DMS114 treated with DMSO at 0.1 percent for 48 hours (cell line): ENCODE data around the gene MYO5B.
"Not testable (repeated sequence)": the region's sequence is repeated elsewhere in the genome, so short reads cannot be mapped to it uniquely, and the experiment has no call there.

Experiments used
- DNase-seq: peaks from one replicate; lab custom pipeline; 2025; ENCODE audit not compliant: unreplicated experiment; lab: John Stamatoyannopoulos, UW

MYO5B gene

GRCh38 chr18:49892148-49892924 is 302.6 kb downstream of the MYO5B start:
- no peak for DNase-seq

- DNase-seq, result no peak
Measured at GRCh38 chr18:49890041-49890440, 304.9 kb downstream of the MYO5B start.

GRCh38 chr18:49889552-49889951 is 305.4 kb downstream of the MYO5B start:
- DNase-seq, result not testable (repeated sequence)

GRCh38 chr18:49886891-49887764 is 307.8 kb downstream of the MYO5B start:
- no peak for DNase-seq

GRCh38 chr18:49884959-49885358 is 310.0 kb downstream of the MYO5B start:
- DNase-seq, result no peak

GRCh38 chr18:49884465-49884864 is 310.5 kb downstream of the MYO5B start:
- no peak for DNase-seq

- DNase-seq, result no peak
Measured at GRCh38 chr18:49880661-49881060, 314.3 kb downstream of the MYO5B start.

- DNase-seq, result no peak
Measured at GRCh38 chr18:49879271-49879580, 315.7 kb downstream of the MYO5B start.

- DNase-seq, result no peak
Measured at GRCh38 chr18:49878567-49879270, 316.2 kb downstream of the MYO5B start.

GRCh38 chr18:49878015-49878414 is 316.9 kb downstream of the MYO5B start:
- no peak for DNase-seq

- no peak for DNase-seq
Measured at GRCh38 chr18:49876536-49876935, 318.4 kb downstream of the MYO5B start.

- no peak for DNase-seq
Measured at GRCh38 chr18:49875783-49876182, 319.2 kb downstream of the MYO5B start.

- DNase-seq, result no peak
Measured at GRCh38 chr18:49875155-49875554, 319.8 kb downstream of the MYO5B start.

- no peak for DNase-seq
Measured at GRCh38 chr18:49874238-49874637, 320.7 kb downstream of the MYO5B start.

- DNase-seq, result no peak
Measured at GRCh38 chr18:49869354-49869753, 325.6 kb downstream of the MYO5B start.

GRCh38 chr18:49866680-49867079 is 328.3 kb downstream of the MYO5B start:
- DNase-seq, result no peak

- DNase-seq, result no peak
Measured at GRCh38 chr18:49865401-49865800, 329.5 kb downstream of the MYO5B start.

GRCh38 chr18:49863769-49864621 is 331.0 kb downstream of the MYO5B start:
- no peak for DNase-seq

GRCh38 chr18:49862656-49863385 is 332.1 kb downstream of the MYO5B start:
- no peak for DNase-seq

GRCh38 chr18:49861659-49862058 is 333.3 kb downstream of the MYO5B start:
- DNase-seq, result no peak
